ENCODE data around the gene GLG1. TPM values are rescaled to one million over a fixed set of nuclear protein-coding genes. Genes with fewer than 3 reads are reported as not detected.

GLG1 gene
- total RNA-seq, 1 donor from 2014 or later, result 193 TPM

- Mint-ChIP-seq H3K27ac (no peak overlapping the region), H3K9me3 (no peaks in the 10 kb centered on the region), H3K4me1 (peaks cover 38% of the 10 kb centered on the region), H3K27me3 (ENCODE audit: low read depth) (no peaks in the 10 kb centered on the region), H3K36me3 (peaks cover 7% of the 10 kb centered on the region), H3K4me3 (no peak overlapping the region)
- no peak for DNase-seq (ENCODE audit: low spot score in 2 of 2, unreplicated experiment in 2 of 2)
- TF ChIP-seq CTCF (IDR thresholded peaks at IDR 0.05; ENCODE audit: unreplicated experiment), result no peak
Observed at GRCh38 chr16:74601126-74601871, 5.6 kb downstream of the GLG1 start.

GRCh38 chr16:74596586-74596985 is 10.3 kb downstream of the GLG1 start:
- no peaks in the 10 kb centered on the region for H3K27me3 Mint-ChIP-seq (ENCODE audit: low read depth)
- H3K27ac Mint-ChIP-seq, result no peak overlapping the region
- H3K4me1 Mint-ChIP-seq, result peaks cover 7% of the 10 kb centered on the region
- peaks cover 16% of the 10 kb centered on the region for H3K36me3 Mint-ChIP-seq
- H3K9me3 Mint-ChIP-seq, result no peaks in the 10 kb centered on the region
- TF ChIP-seq CTCF (IDR thresholded peaks at IDR 0.05; ENCODE audit: unreplicated experiment), result no peak
- H3K4me3 Mint-ChIP-seq, result no peak overlapping the region
- DNase-seq (ENCODE audit: low spot score in 2 of 2, unreplicated experiment in 2 of 2), result no peak

DNA sequence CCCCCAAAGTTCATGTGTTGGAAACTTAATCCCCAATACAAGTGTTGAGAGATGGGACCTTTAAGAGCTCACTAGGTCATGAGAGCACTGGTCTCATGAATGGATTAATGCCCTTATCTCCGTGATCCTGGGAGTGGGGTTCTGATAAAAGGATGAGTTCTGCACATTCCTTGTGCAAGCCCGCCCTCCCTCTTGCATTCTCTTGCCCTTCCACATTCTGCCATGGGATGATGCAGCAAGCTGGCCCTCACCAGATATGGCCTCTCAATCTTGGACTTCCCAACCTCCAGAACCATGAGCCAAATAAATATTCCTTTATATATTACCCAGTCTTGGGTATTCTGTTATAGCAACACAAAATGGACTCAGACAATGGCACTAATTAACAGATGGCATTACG is 14.1 kb downstream of the GLG1 start:
- H3K4me3 Mint-ChIP-seq, result no peak overlapping the region
- H3K27ac Mint-ChIP-seq, result no peak overlapping the region
- TF ChIP-seq CTCF (IDR thresholded peaks at IDR 0.05; ENCODE audit: unreplicated experiment), result no peak
- H3K4me1 Mint-ChIP-seq, result no peaks in the 10 kb centered on the region
- no peaks in the 10 kb centered on the region for H3K9me3 Mint-ChIP-seq
- no peak for DNase-seq (ENCODE audit: low spot score in 2 of 2, unreplicated experiment in 2 of 2)
- peaks cover 20% of the 10 kb centered on the region for H3K36me3 Mint-ChIP-seq
- H3K27me3 Mint-ChIP-seq (ENCODE audit: low read depth), result no peaks in the 10 kb centered on the region

DNA sequence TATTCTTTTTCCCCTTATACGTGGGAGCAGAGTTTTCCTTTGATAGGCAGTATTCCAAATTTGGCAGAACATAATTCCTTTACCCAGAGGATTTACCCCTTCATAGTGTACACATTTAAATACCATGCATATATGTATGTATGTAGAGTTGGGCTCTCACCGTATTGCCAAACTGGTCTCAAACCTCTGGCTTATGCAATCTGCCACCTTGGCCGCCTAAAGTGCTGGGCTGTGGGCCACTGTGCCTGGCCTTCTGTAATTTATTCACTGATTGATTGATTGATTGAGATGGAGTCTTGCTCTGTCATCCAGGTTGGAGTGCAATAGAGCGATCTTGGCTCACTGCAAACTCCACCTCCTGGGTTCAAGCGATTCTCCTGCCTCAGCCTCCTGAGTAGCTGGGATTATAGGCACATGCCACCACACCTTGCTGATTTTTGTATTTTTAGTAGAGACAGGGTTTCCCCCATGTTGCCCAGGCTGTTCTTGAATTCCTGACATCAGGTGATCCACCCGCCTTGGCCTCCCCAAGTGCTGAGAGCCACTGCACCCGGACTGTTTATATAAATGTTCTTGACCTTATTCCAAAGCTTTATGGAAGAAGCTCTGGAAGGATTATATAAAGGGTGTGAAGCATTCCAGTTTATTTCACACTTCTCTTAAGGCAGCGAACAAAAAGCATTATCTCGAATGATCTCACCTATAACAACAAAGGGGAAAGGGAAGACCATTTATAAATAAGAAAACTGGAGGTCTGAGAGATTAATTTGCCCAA is 14.9 kb downstream of the GLG1 start:
- H3K36me3 Mint-ChIP-seq, result peaks cover 20% of the 10 kb centered on the region
- H3K4me3 Mint-ChIP-seq, result no peak overlapping the region
- H3K4me1 Mint-ChIP-seq, result peaks cover 3% of the 10 kb centered on the region
- no peak for DNase-seq (ENCODE audit: low spot score in 2 of 2, unreplicated experiment in 2 of 2)
- H3K9me3 Mint-ChIP-seq, result no peaks in the 10 kb centered on the region
- no peak for TF ChIP-seq CTCF (IDR thresholded peaks at IDR 0.05; ENCODE audit: unreplicated experiment)
- H3K27me3 Mint-ChIP-seq (ENCODE audit: low read depth), result no peaks in the 10 kb centered on the region
- H3K27ac Mint-ChIP-seq, result peak overlapping the region; percentile 18

DNA sequence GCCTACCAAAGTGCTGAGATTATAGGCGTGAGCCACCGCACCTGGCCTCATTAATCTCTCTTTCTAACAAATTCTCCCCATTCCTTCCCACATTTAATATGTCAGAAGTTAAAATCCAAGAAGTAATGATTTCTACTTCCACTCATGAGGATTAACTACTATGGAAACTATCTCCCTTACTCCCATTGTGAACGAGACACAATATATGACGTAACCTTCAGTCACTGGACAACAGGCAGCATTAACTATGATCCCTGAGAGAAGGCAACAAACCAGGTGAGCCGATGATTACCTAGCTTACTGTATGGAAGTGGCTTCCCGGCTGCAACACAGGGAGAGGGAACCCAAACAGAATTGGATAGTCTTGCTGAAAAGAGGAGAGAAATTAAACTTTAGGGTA is 20.0 kb downstream of the GLG1 start:
- Mint-ChIP-seq H3K4me1 (peaks cover 5% of the 10 kb centered on the region), H3K36me3 (peaks cover 5% of the 10 kb centered on the region), H3K4me3 (no peak overlapping the region), H3K9me3 (no peaks in the 10 kb centered on the region), H3K27me3 (ENCODE audit: low read depth) (no peaks in the 10 kb centered on the region), H3K27ac (peak overlapping the region; percentile 55)
- TF ChIP-seq CTCF (IDR thresholded peaks at IDR 0.05; ENCODE audit: unreplicated experiment), result no peak
- no peak for DNase-seq (ENCODE audit: low spot score in 2 of 2, unreplicated experiment in 2 of 2)
